ENCODE data around the gene ALPL. TPM values are rescaled to one million over a fixed set of nuclear protein-coding genes. Genes with fewer than 3 reads are reported as not detected.

Gene ALPL
- total and polyA plus RNA-seq, 9 of the 15 experiments (the other 6 are each of a cell fraction or from before 2014, with no cell fraction given): 0.04 to 0.38 (median 0.18) TPM; not detected in 4

DNA sequence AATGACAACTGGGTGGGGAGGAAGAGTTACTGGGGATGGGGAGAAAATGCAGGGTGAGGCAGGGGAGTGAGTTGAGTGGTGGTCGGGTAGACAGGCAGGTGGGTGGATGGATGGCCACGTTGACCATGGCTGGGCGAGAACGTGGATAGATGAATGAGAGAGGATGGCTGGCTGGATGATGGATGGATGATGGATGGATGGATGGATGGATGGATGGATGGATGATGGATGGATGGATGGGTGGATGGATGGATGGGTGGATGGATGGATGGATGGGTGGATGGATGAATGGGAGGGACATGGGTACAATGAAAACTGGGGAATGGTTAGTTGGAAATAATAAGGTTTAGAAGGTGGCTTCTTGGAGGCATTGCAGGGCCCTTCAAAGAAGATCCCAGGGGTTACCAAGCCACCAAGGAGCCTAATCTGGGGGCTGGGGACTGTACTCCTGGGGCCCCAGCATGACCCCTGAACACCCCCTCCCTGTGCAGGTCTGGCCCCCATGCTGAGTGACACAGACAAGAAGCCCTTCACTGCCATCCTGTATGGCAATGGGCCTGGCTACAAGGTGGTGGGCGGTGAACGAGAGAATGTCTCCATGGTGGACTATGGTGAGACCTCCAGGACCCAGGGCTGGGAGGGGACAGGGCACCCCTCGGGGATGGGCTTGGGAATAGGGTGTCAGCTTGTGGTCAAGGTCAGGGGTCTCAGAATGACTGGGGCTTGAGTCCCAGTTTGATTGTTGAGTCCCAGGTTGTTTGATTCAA is 67.0 kb downstream of the ALPL start:
- in situ Hi-C loops (cut with MboI): no loop called here

More for the DNA sequence above, 67.0 kb downstream of the ALPL start:
- CTCF ChIA-PET (ENCODE audit: low intra/inter-chr PET ratio): no interaction called here
- no peaks in the 10 kb centered on the region for H3K9me1 ChIP-seq (ENCODE audit: control insufficient read depth, insufficient read depth, low read length)
- no peaks in the 10 kb centered on the region for H3K79me2 ChIP-seq (ENCODE audit: control insufficient read depth, insufficient read depth, low read length)
- no peaks in the 10 kb centered on the region for H3K36me3 ChIP-seq (ENCODE audit: control insufficient read depth, insufficient read depth, low read length)
- FAIRE-seq (no peak), ATAC-seq (no peak), DNase-seq (ENCODE audit: extremely low read depth in 1 of 4, low spot score in 3 of 4) (no peak)
- no peaks in the 10 kb centered on the region for H3K9me3 ChIP-seq (replicated peaks; ENCODE audit: control insufficient read depth, insufficient read depth, low read depth, low read length)
- H3K4me1 ChIP-seq (replicated peaks in 1 of 2; ENCODE audit: control insufficient read depth in 2 of 2, insufficient read depth in 2 of 2, low read length in 2 of 2): peaks cover 4 to 20% of the 10 kb centered on the region in 2 experiments; a peak in 4 of 5 replicates
- intact Hi-C loops (cut with micrococcal nuclease): loop anchor here (10.0 kb wide), 1 partner anchor 201 kb away; no protein-coding TSS in a partner anchor
- no peak overlapping the region for H3K27ac ChIP-seq (ENCODE audit: extremely low read depth, low read depth, low read length)
- peaks cover 4% of the 10 kb centered on the region; the same call in 1 of the 2 replicates for H4K20me1 ChIP-seq (replicated peaks; ENCODE audit: control insufficient read depth, insufficient read depth, low read length)
- no peak overlapping the region for H3K4me2 ChIP-seq (ENCODE audit: insufficient read depth, low read length)
- H3K27me3 ChIP-seq (ENCODE audit: control insufficient read depth in 2 of 2, insufficient read depth in 2 of 2, low read length in 2 of 2): peaks cover 9 to 37% of the 10 kb centered on the region in 2 experiments; a peak in 4 of 5 replicates
- POLR2A ChIA-PET: interaction anchor here (0.7 to 1.5 kb wide), 2 partner anchors 9 to 11 kb away, joined by 3 to 4 read pairs; no protein-coding TSS in a partner anchor
- H3K9ac ChIP-seq (ENCODE audit: insufficient read depth in 1 of 2, low read depth in 2 of 2, low read length in 2 of 2): peak overlapping the region in 1 of 2 experiments; percentile 28; a peak in 1 of 4 replicates
- no peak overlapping the region for H2AFZ ChIP-seq (ENCODE audit: low read depth, low read length)
- no peak overlapping the region for H3K4me3 ChIP-seq
- 17% methylated on average over 7 of the region's 7 CpGs for WGBS (ENCODE audit: insufficient coverage, low coverage, missing lambda C conversion rate)
- TF ChIP-seq, protein P1, sequence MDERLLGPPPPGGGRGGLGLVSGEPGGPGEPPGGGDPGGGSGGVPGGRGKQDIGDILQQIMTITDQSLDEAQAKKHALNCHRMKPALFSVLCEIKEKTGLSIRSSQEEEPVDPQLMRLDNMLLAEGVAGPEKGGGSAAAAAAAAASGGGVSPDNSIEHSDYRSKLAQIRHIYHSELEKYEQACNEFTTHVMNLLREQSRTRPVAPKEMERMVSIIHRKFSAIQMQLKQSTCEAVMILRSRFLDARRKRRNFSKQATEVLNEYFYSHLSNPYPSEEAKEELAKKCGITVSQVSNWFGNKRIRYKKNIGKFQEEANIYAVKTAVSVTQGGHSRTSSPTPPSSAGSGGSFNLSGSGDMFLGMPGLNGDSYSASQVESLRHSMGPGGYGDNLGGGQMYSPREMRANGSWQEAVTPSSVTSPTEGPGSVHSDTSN (CRISPR knock-in tag; IDR thresholded peaks at IDR 0.05; ENCODE audit: low read depth): no peak
- TF ChIP-seq, protein P1 (tag; conservative IDR thresholded peaks at IDR 0.05; ENCODE audit: low read depth): peak; percentile 29; the same call in 1 of the 2 replicates
- TF ChIP-seq KDM1A (IDR thresholded peaks at IDR 0.05) (peak in 1 of 2 experiments; percentile 49; a peak in 2 of 4 replicates), EHMT2 (IDR thresholded peaks at IDR 0.05) (0 out of 2 replicates have a peak, but pooled peaks have one; percentile 29), PML (IDR thresholded peaks at IDR 0.05; ENCODE audit: low read length) (no peak), ZNF778 (CRISPR knock-in tag; IDR thresholded peaks at IDR 0.05) (no peak), POLR2AphosphoS5 (IDR thresholded peaks at IDR 0.05; ENCODE audit: control insufficient read depth, insufficient read depth, low read depth, low read length) (no peak), SAFB (IDR thresholded peaks at IDR 0.05; ENCODE audit: borderline replicate concordance, low read depth, low read length) (no peak), HDAC1 (IDR thresholded peaks at IDR 0.05) (peak in 1 of 2 experiments; percentile 27; a peak in 1 of 4 replicates)
- TF ChIP-seq, protein P2, sequence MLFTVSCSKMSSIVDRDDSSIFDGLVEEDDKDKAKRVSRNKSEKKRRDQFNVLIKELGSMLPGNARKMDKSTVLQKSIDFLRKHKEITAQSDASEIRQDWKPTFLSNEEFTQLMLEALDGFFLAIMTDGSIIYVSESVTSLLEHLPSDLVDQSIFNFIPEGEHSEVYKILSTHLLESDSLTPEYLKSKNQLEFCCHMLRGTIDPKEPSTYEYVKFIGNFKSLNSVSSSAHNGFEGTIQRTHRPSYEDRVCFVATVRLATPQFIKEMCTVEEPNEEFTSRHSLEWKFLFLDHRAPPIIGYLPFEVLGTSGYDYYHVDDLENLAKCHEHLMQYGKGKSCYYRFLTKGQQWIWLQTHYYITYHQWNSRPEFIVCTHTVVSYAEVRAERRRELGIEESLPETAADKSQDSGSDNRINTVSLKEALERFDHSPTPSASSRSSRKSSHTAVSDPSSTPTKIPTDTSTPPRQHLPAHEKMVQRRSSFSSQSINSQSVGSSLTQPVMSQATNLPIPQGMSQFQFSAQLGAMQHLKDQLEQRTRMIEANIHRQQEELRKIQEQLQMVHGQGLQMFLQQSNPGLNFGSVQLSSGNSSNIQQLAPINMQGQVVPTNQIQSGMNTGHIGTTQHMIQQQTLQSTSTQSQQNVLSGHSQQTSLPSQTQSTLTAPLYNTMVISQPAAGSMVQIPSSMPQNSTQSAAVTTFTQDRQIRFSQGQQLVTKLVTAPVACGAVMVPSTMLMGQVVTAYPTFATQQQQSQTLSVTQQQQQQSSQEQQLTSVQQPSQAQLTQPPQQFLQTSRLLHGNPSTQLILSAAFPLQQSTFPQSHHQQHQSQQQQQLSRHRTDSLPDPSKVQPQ (CRISPR knock-in tag; IDR thresholded peaks at IDR 0.05; ENCODE audit: borderline replicate concordance): no peak
- TF ChIP-seq, protein P3, sequence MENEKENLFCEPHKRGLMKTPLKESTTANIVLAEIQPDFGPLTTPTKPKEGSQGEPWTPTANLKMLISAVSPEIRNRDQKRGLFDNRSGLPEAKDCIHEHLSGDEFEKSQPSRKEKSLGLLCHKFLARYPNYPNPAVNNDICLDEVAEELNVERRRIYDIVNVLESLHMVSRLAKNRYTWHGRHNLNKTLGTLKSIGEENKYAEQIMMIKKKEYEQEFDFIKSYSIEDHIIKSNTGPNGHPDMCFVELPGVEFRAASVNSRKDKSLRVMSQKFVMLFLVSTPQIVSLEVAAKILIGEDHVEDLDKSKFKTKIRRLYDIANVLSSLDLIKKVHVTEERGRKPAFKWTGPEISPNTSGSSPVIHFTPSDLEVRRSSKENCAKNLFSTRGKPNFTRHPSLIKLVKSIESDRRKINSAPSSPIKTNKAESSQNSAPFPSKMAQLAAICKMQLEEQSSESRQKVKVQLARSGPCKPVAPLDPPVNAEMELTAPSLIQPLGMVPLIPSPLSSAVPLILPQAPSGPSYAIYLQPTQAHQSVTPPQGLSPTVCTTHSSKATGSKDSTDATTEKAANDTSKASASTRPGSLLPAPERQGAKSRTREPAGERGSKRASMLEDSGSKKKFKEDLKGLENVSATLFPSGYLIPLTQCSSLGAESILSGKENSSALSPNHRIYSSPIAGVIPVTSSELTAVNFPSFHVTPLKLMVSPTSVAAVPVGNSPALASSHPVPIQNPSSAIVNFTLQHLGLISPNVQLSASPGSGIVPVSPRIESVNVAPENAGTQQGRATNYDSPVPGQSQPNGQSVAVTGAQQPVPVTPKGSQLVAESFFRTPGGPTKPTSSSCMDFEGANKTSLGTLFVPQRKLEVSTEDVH (IDR thresholded peaks at IDR 0.05; ENCODE audit: low read depth, partially characterized antibody): no peak
- no TSS peak for BruUV-seq (replicated peaks)
